GM06990 (cell line): Measurements from ENCODE around the gene ANP32A.
A peak's percentile ranks its signal among the peaks of the same experiment; 100 is the strongest.

ENCODE experiments used
- DNase-seq: peaks from one replicate; pipeline ENCODE4 v3.0.0-alpha.2; 2011; ENCODE audit not compliant: insufficient read length; ENCODE audit errors: extremely low read depth
- H3K27me3 ChIP-seq: replicated peaks from 2 replicates; pipeline ENCODE4 v1.6.0; 2011; ENCODE audit warnings: low read length; ENCODE audit not compliant: control insufficient read depth, insufficient read depth
- H3K36me3 ChIP-seq: 2 replicates; pipeline ENCODE4 v1.5.1; 2011; ENCODE audit warnings: low read length; ENCODE audit not compliant: control insufficient read depth, insufficient read depth
- H3K4me3 ChIP-seq: replicated peaks from 2 replicates; pipeline ENCODE4 v1.5.1; 2011; ENCODE audit warnings: low read depth, mild to moderate bottlenecking, control low read depth, low read length
- CTCF ChIP-seq: IDR thresholded peaks from 2 replicates; pipeline ENCODE4 v1.5.1; 2011; ENCODE audit warnings: low read length, control low read depth, mild to moderate bottlenecking, inconsistent platforms; ENCODE audit not compliant: insufficient read depth, poor library complexity, severe bottlenecking

ANP32A gene

GRCh38 chr15:68818066-68818768, 2.5 kb downstream of the ANP32A start:
- H3K27me3 ChIP-seq, result no peaks in the 10 kb centered on the region
- peak; percentile 84 for DNase-seq
- peak overlapping the region; percentile 96 for H3K4me3 ChIP-seq
- H3K36me3 ChIP-seq, result peaks cover 1% of the 10 kb centered on the region; the same call in 1 of the 2 replicates
- no peak for TF ChIP-seq CTCF

- peak; percentile 85 for DNase-seq
- no peak for TF ChIP-seq CTCF
Observed at GRCh38 chr15:68817304-68818065, 3.2 kb downstream of the ANP32A start.

GRCh38 chr15:68816795-68817303, 3.8 kb downstream of the ANP32A start:
- no peak for DNase-seq
- H3K4me3 ChIP-seq, result peak overlapping the region; percentile 96
- no peak for TF ChIP-seq CTCF
- H3K27me3 ChIP-seq, result no peaks in the 10 kb centered on the region
- peaks cover 1% of the 10 kb centered on the region; the same call in 1 of the 2 replicates for H3K36me3 ChIP-seq

More at GRCh38 chr15:68817304-68818065, 3.2 kb downstream of the ANP32A start:
- Histone ChIP-seq H3K36me3 (peaks cover 1% of the 10 kb centered on the region; the same call in 1 of the 2 replicates), H3K4me3 (peak overlapping the region; percentile 96), H3K27me3 (no peaks in the 10 kb centered on the region)

- Histone ChIP-seq H3K36me3 (peaks cover 3% of the 10 kb centered on the region), H3K4me3 (peak overlapping the region; percentile 96; the same call in 1 of the 2 replicates), H3K27me3 (no peaks in the 10 kb centered on the region)
- DNase-seq, result no peak
- no peak for TF ChIP-seq CTCF
Observed at GRCh38 chr15:68816158-68816557, 4.5 kb downstream of the ANP32A start.

GRCh38 chr15:68815598-68815997, 5.1 kb downstream of the ANP32A start:
- Histone ChIP-seq H3K27me3 (no peaks in the 10 kb centered on the region), H3K36me3 (peaks cover 3% of the 10 kb centered on the region), H3K4me3 (no peak overlapping the region)
- DNase-seq, result no peak
- no peak for TF ChIP-seq CTCF
